Ramos (cell line): Measurements from ENCODE around the gene BLOC1S4.
"Not testable (repeated sequence)": the region's sequence is repeated elsewhere in the genome, so short reads cannot be mapped to it uniquely, and the experiment has no call there.

Experiments used
- in situ Hi-C: fragments of 300-500 bp; cut with MboI; formaldehyde crosslinking; loops from one replicate; pipeline ENCODE4 v1.14.3; 2022; ENCODE audit warnings: low sequenced_read_pairs; ENCODE audit not compliant: unreplicated experiment

Gene BLOC1S4

GRCh38 chr4:6756345-6756744 lies 40.4 kb downstream of the BLOC1S4 start:
- in situ Hi-C loops: not testable (repeated sequence)

GRCh38 chr4:6758728-6759127 lies 42.8 kb downstream of the BLOC1S4 start:
- in situ Hi-C loops: no loop called here

- in situ Hi-C loops: no loop called here
These were observed 44.9 kb downstream of the BLOC1S4 start for GRCh38 chr4:6760865-6761264.

GRCh38 chr4:6761649-6762615 lies 46.0 kb downstream of the BLOC1S4 start:
- in situ Hi-C loops: no loop called here

- in situ Hi-C loops: no loop called here
These were observed 47.4 kb downstream of the BLOC1S4 start for GRCh38 chr4:6763330-6763851.

- in situ Hi-C loops: no loop called here
These were observed 49.1 kb downstream of the BLOC1S4 start for GRCh38 chr4:6764976-6765620.

GRCh38 chr4:6765703-6766102 lies 49.7 kb downstream of the BLOC1S4 start:
- in situ Hi-C loops: no loop called here
